ENCODE measurements around the gene UBE2R2.
"Not testable (repeated sequence)": the region's sequence is repeated elsewhere in the genome, so short reads cannot be mapped to it uniquely, and the experiment has no call there.

Gene UBE2R2

GRCh38 chr9:33946779-33947535 is 130.0 kb downstream of the UBE2R2 start:
- Mint-ChIP-seq H3K27ac (no peak overlapping the region), H3K36me3 (peaks cover 29% of the 10 kb centered on the region), H3K4me1 (no peaks in the 10 kb centered on the region), H3K27me3 (no peaks in the 10 kb centered on the region), H3K4me3 (no peak overlapping the region), H3K9me3 (no peaks in the 10 kb centered on the region)

- Mint-ChIP-seq H3K4me1 (no peaks in the 10 kb centered on the region), H3K27ac (no peak overlapping the region), H3K27me3 (no peaks in the 10 kb centered on the region), H3K9me3 (no peaks in the 10 kb centered on the region), H3K36me3 (peaks cover 25% of the 10 kb centered on the region), H3K4me3 (no peak overlapping the region)
These were observed 133.4 kb downstream of the UBE2R2 start for GRCh38 chr9:33950371-33950770.

- Mint-ChIP-seq H3K4me3 (no peak overlapping the region), H3K27ac (no peak overlapping the region), H3K9me3 (no peaks in the 10 kb centered on the region), H3K36me3 (peaks cover 24% of the 10 kb centered on the region), H3K4me1 (no peaks in the 10 kb centered on the region), H3K27me3 (no peaks in the 10 kb centered on the region)
These were observed 135.1 kb downstream of the UBE2R2 start for GRCh38 chr9:33952066-33952465.

- Mint-ChIP-seq H3K4me1 (no peaks in the 10 kb centered on the region), H3K9me3 (no peaks in the 10 kb centered on the region), H3K4me3 (no peak overlapping the region), H3K27ac (no peak overlapping the region), H3K36me3 (peaks cover 18% of the 10 kb centered on the region), H3K27me3 (no peaks in the 10 kb centered on the region)
These were observed 139.6 kb downstream of the UBE2R2 start for GRCh38 chr9:33956544-33956943.

GRCh38 chr9:33959725-33960124 is 142.8 kb downstream of the UBE2R2 start:
- Mint-ChIP-seq H3K4me3 (no peak overlapping the region), H3K36me3 (peaks cover 15% of the 10 kb centered on the region), H3K27ac (no peak overlapping the region), H3K27me3 (no peaks in the 10 kb centered on the region), H3K9me3 (no peaks in the 10 kb centered on the region), H3K4me1 (peaks cover 4% of the 10 kb centered on the region)

GRCh38 chr9:33962468-33962867 is 145.5 kb downstream of the UBE2R2 start:
- not testable (repeated sequence) for H3K9me3 Mint-ChIP-seq, H3K4me1 Mint-ChIP-seq, H3K27me3 Mint-ChIP-seq, H3K27ac Mint-ChIP-seq, H3K4me3 Mint-ChIP-seq
- peaks cover 12% of the 10 kb centered on the region for H3K36me3 Mint-ChIP-seq

- H3K27ac Mint-ChIP-seq = peak overlapping the region; percentile 85
- no peaks in the 10 kb centered on the region for H3K27me3 Mint-ChIP-seq
- peaks cover 4% of the 10 kb centered on the region for H3K4me1 Mint-ChIP-seq
- no peaks in the 10 kb centered on the region for H3K9me3 Mint-ChIP-seq
- peaks cover 17% of the 10 kb centered on the region for H3K36me3 Mint-ChIP-seq
- H3K4me3 Mint-ChIP-seq = no peak overlapping the region
These were observed 147.3 kb downstream of the UBE2R2 start for GRCh38 chr9:33964086-33964768.
